Activated naive CD8-positive, alpha-beta T cell treated with anti-CD3 and anti-CD28 coated beads for 36 hours (primary cell): ENCODE data around the gene RBP5. TPM values are rescaled to one million over a fixed set of nuclear protein-coding genes. Genes with fewer than 3 reads are reported as not detected.

Source experiments
- DNase-seq: peaks from one replicate; pipeline ENCODE4 v3.0.0; 2021
- H3K27ac Mint-ChIP-seq: one replicate; pipeline ENCODE4 v1.8.0; 2022; ENCODE audit warnings: mild to moderate bottlenecking, moderate library complexity, mixed read lengths
- H3K27me3 Mint-ChIP-seq: one replicate; pipeline ENCODE4 v1.8.0; 2022; ENCODE audit warnings: mild to moderate bottlenecking, mixed read lengths
- H3K36me3 Mint-ChIP-seq: one replicate; pipeline ENCODE4 v1.8.0; 2021; ENCODE audit warnings: mild to moderate bottlenecking, mixed read lengths
- H3K4me1 Mint-ChIP-seq: one replicate; pipeline ENCODE4 v1.8.0; 2021; ENCODE audit warnings: mixed read lengths
- H3K4me3 Mint-ChIP-seq: one replicate; pipeline ENCODE4 v1.8.0; 2022; ENCODE audit warnings: mild to moderate bottlenecking, moderate library complexity, mixed read lengths
- H3K9me3 Mint-ChIP-seq: one replicate; pipeline ENCODE4 v1.8.0; 2022; ENCODE audit warnings: mixed read lengths
- total RNA-seq, 2 experiments: library from RNA; stranded (reverse); gene quantifications; one replicate each; pipeline ENCODE4 v1.2.3, GENCODE V29; 2021

RBP5 gene
- total RNA-seq, 2 experiments from 2014 or later, result not detected

- no peak overlapping the region for H3K4me3 Mint-ChIP-seq
- no peaks in the 10 kb centered on the region for H3K9me3 Mint-ChIP-seq
- H3K4me1 Mint-ChIP-seq, result no peaks in the 10 kb centered on the region
- H3K36me3 Mint-ChIP-seq, result no peaks in the 10 kb centered on the region
- H3K27ac Mint-ChIP-seq, result no peak overlapping the region
- H3K27me3 Mint-ChIP-seq, result no peaks in the 10 kb centered on the region
- DNase-seq, result no peak
These were observed 7.4 kb downstream of the RBP5 start for GRCh38 chr12:7121324-7121723.

GRCh38 chr12:7120166-7120565 is 8.5 kb downstream of the RBP5 start:
- Mint-ChIP-seq H3K27ac (no peak overlapping the region), H3K36me3 (no peaks in the 10 kb centered on the region), H3K9me3 (no peaks in the 10 kb centered on the region), H3K4me3 (no peak overlapping the region), H3K4me1 (no peaks in the 10 kb centered on the region), H3K27me3 (no peaks in the 10 kb centered on the region)
- DNase-seq, result no peak

DNA sequence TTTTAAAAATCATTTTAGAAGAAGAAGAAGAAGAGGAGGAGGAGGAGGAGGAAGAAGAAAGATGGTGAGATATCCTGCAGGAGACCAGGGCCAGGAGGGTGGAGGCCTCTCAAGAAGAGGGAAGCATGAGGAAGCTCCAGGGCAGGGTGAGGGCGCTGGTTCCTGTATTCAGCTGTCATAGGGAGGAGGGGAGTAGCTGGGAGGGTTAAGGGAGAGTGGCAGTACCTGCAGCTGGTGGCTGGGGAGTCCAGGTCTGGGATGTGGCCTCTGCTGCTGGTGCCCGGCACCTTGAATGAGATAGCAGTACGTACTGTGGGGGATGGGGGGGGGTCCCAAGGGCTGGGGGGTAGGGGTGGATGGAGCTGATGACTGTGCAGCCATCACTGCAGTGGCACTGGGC is 9.8 kb downstream of the RBP5 start:
- H3K27me3 Mint-ChIP-seq, result no peaks in the 10 kb centered on the region
- H3K9me3 Mint-ChIP-seq, result no peaks in the 10 kb centered on the region
- DNase-seq, result no peak
- no peak overlapping the region for H3K27ac Mint-ChIP-seq
- H3K4me1 Mint-ChIP-seq, result no peaks in the 10 kb centered on the region
- H3K36me3 Mint-ChIP-seq, result no peaks in the 10 kb centered on the region
- no peak overlapping the region for H3K4me3 Mint-ChIP-seq

DNA sequence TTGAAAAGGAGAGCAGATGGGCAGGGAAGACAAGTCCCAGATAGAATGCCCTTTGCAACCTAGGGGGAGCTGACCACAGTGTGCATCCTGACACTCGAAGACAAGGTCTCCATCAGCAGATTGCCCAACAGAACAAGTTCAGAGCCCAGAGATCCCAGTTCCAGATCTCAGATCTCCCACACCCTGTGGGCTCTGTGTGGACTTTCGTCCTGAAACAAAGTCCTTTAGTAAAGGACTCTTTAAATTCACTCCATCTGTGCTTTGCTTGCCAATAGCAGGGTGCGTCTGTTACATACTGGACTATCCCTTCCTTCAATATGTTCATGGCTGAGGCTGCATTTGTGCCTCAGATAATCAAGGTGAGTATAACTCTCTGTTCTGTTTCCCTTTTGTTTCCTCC is 11.0 kb downstream of the RBP5 start:
- Mint-ChIP-seq H3K9me3 (no peaks in the 10 kb centered on the region), H3K27me3 (no peaks in the 10 kb centered on the region), H3K27ac (no peak overlapping the region), H3K4me1 (peaks cover 5% of the 10 kb centered on the region), H3K4me3 (no peak overlapping the region), H3K36me3 (peaks cover 2% of the 10 kb centered on the region)
- no peak for DNase-seq

DNA sequence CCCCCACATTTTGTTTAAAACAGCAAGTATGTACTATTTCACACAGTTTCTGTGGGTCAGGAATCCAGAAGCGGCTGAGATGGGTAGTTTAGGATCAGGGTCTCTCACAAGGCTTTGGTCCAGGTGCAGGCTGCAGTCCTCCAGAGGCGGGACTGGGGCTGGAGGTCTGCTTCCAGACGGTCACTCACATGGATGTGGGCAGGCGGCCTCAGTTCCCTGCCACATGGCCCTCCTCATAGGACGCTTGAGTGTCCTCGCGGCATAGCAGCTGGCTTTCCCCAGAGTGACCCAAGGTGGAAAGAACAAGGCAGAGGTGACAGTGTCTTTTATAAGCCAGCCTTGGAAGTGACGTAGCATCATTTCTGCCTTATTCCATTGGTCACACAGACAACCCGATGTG is 11.8 kb downstream of the RBP5 start:
- H3K36me3 Mint-ChIP-seq, result peaks cover 2% of the 10 kb centered on the region
- DNase-seq, result no peak
- H3K9me3 Mint-ChIP-seq, result no peaks in the 10 kb centered on the region
- H3K27ac Mint-ChIP-seq, result no peak overlapping the region
- peaks cover 5% of the 10 kb centered on the region for H3K4me1 Mint-ChIP-seq
- H3K27me3 Mint-ChIP-seq, result no peaks in the 10 kb centered on the region
- H3K4me3 Mint-ChIP-seq, result no peak overlapping the region

GRCh38 chr12:7116196-7116595 is 12.5 kb downstream of the RBP5 start:
- peaks cover 5% of the 10 kb centered on the region for H3K4me1 Mint-ChIP-seq
- no peaks in the 10 kb centered on the region for H3K27me3 Mint-ChIP-seq
- no peaks in the 10 kb centered on the region for H3K9me3 Mint-ChIP-seq

DNA sequence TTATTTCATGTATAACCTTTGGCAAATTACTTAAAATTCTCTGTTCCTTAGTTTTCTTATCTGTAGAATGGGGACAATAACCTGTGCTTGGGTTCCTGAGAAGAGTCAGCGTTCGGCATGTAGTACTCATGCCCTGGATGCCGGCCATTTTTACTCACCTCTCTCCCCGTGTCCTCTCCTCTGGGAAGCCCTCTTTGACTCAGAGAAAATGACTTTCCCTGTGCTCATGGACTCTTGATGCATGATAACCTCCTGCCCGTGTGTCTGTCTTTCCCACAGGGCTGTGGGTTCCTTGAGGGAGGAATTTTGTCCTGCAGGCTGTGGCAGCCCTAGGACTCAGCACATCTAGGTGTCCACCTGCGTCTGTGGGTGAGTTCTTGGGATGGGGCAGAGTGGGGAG is 13.8 kb downstream of the RBP5 start:
- Mint-ChIP-seq H3K4me1 (peaks cover 8% of the 10 kb centered on the region), H3K4me3 (no peak overlapping the region), H3K27ac (no peak overlapping the region), H3K9me3 (no peaks in the 10 kb centered on the region), H3K36me3 (peaks cover 2% of the 10 kb centered on the region), H3K27me3 (no peaks in the 10 kb centered on the region)
- DNase-seq, result no peak

More at GRCh38 chr12:7116196-7116595, 12.5 kb downstream of the RBP5 start:
- H3K4me3 Mint-ChIP-seq, result no peak overlapping the region
- H3K27ac Mint-ChIP-seq, result no peak overlapping the region
- H3K36me3 Mint-ChIP-seq, result peaks cover 2% of the 10 kb centered on the region
- no peak for DNase-seq

DNA sequence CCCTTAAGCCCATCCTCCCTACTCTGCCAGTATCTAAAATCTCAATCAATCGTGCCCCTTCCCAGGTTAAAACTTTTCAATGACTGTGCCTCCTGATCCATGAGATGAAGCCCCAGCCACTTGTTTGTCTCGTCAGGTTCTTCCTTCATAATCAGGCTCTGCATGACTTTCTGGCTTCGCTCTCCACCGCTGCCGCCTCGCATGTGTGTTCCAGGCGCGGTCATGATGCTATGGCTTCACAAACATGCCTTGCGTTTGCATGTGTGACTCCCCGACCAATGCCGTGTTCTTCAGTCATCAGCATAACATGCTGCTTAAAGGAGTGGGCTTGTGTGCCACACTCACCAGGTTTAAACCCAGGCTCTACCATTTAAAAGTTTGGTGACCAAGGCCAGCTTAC is 14.7 kb downstream of the RBP5 start:
- Mint-ChIP-seq H3K27ac (no peak overlapping the region), H3K4me1 (peaks cover 14% of the 10 kb centered on the region), H3K27me3 (no peaks in the 10 kb centered on the region), H3K4me3 (no peak overlapping the region), H3K9me3 (no peaks in the 10 kb centered on the region), H3K36me3 (peaks cover 2% of the 10 kb centered on the region)
- DNase-seq, result no peak

DNA sequence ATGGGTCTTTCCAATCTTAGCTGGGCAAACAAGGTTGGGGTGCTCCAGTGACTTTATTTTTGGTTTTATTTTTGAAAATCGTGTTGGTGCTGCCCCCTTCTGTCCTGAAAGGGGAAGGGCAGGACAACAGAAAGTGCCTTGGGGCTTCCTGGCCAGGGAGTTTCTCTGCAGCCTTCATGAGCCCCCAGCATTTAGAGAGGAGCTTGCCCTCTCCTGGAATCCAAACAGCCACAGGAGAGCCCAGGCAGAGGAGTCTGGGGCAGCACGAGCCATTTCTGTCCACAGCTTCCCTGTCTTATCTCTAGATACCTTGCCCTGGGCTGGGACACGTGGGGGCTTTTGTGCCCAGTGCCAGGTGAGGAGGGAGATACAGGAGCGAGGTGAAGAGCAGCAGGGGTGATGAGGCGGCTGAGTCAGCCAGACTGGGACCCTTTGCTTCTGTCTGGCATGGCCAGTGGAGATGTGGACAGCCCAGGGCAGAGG is 15.3 kb downstream of the RBP5 start:
- DNase-seq, result peak; percentile 21
- H3K27me3 Mint-ChIP-seq, result no peaks in the 10 kb centered on the region
- H3K36me3 Mint-ChIP-seq, result peaks cover 2% of the 10 kb centered on the region
- H3K27ac Mint-ChIP-seq, result no peak overlapping the region
- H3K4me3 Mint-ChIP-seq, result no peak overlapping the region
- no peaks in the 10 kb centered on the region for H3K9me3 Mint-ChIP-seq
- peaks cover 14% of the 10 kb centered on the region for H3K4me1 Mint-ChIP-seq

- no peaks in the 10 kb centered on the region for H3K9me3 Mint-ChIP-seq
- no peak overlapping the region for H3K27ac Mint-ChIP-seq
- H3K4me3 Mint-ChIP-seq, result no peak overlapping the region
- peaks cover 9% of the 10 kb centered on the region for H3K36me3 Mint-ChIP-seq
- peaks cover 22% of the 10 kb centered on the region for H3K4me1 Mint-ChIP-seq
- DNase-seq, result no peak
- no peaks in the 10 kb centered on the region for H3K27me3 Mint-ChIP-seq
These were observed 16.6 kb downstream of the RBP5 start for GRCh38 chr12:7112041-7112440.

GRCh38 chr12:7110661-7111060 is 18.0 kb downstream of the RBP5 start:
- no peaks in the 10 kb centered on the region for H3K27me3 Mint-ChIP-seq
- no peak overlapping the region for H3K27ac Mint-ChIP-seq
- DNase-seq, result no peak
- peaks cover 26% of the 10 kb centered on the region for H3K4me1 Mint-ChIP-seq
- H3K9me3 Mint-ChIP-seq, result peaks cover 13% of the 10 kb centered on the region
- peaks cover 21% of the 10 kb centered on the region for H3K36me3 Mint-ChIP-seq
- H3K4me3 Mint-ChIP-seq, result no peak overlapping the region

- H3K4me1 Mint-ChIP-seq, result peaks cover 26% of the 10 kb centered on the region
- H3K36me3 Mint-ChIP-seq, result peaks cover 28% of the 10 kb centered on the region
- H3K9me3 Mint-ChIP-seq, result peaks cover 16% of the 10 kb centered on the region
- H3K4me3 Mint-ChIP-seq, result peak overlapping the region; percentile 95
- no peaks in the 10 kb centered on the region for H3K27me3 Mint-ChIP-seq
- no peak for DNase-seq
- H3K27ac Mint-ChIP-seq, result peak overlapping the region; percentile 94
These were observed 19.1 kb downstream of the RBP5 start for GRCh38 chr12:7109572-7109920.

- Mint-ChIP-seq H3K4me3 (peak within 1 kb of the TSS; percentile 95), H3K27me3 (no peaks in the 10 kb centered on the region), H3K4me1 (peaks cover 27% of the 10 kb centered on the region), H3K27ac (peak within 1 kb of the TSS; percentile 94), H3K36me3 (peaks cover 28% of the 10 kb centered on the region), H3K9me3 (peaks cover 16% of the 10 kb centered on the region)
- DNase-seq, result peak; percentile 79
These were observed 19.7 kb downstream of the RBP5 start, which contains the start of gene C1RL for GRCh38 chr12:7108796-7109571. Gene C1RL, minus strand, starts transcription at chr12:7109214. Its CDS starts 34 bp downstream, at chr12:7109180.

- Mint-ChIP-seq H3K4me1 (peaks cover 26% of the 10 kb centered on the region), H3K27me3 (no peaks in the 10 kb centered on the region), H3K36me3 (peaks cover 25% of the 10 kb centered on the region)
These were observed 20.5 kb downstream of the RBP5 start for GRCh38 chr12:7108003-7108795.

DNA sequence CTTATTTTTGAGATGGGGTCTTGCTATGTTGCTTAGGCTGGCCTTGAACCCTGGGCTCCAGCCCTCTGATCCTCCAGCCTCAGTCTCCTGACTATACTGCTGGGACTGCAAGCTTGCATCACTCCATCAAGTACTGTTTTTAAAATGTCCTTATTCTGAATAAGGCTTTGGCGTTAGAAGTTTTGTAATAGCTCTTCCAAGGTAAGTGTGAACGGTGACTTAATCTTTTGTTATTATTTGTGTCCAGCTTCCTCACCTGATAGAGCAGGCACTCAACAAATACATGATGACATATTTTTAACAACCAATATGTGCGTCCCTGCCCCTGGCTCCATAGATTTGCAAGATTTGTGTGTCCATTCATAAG is 21.1 kb downstream of the RBP5 start:
- H3K36me3 Mint-ChIP-seq, result peaks cover 25% of the 10 kb centered on the region
- no peak for DNase-seq

More at GRCh38 chr12:7108003-7108795, 20.5 kb downstream of the RBP5 start:
- peak; percentile 86 for DNase-seq
- H3K4me3 Mint-ChIP-seq, result peak overlapping the region; percentile 95
- peak overlapping the region; percentile 94 for H3K27ac Mint-ChIP-seq
- H3K9me3 Mint-ChIP-seq, result peaks cover 16% of the 10 kb centered on the region

More for the DNA sequence above, 21.1 kb downstream of the RBP5 start:
- H3K27ac Mint-ChIP-seq, result peak overlapping the region; percentile 94
- H3K4me3 Mint-ChIP-seq, result peak overlapping the region; percentile 95
- no peaks in the 10 kb centered on the region for H3K27me3 Mint-ChIP-seq
- peaks cover 26% of the 10 kb centered on the region for H3K4me1 Mint-ChIP-seq
- peaks cover 16% of the 10 kb centered on the region for H3K9me3 Mint-ChIP-seq
